ENCODE measurements around the gene RBCK1. TPM values are rescaled to one million over a fixed set of nuclear protein-coding genes. Genes with fewer than 3 reads are reported as not detected.

RBCK1 gene
- total RNA-seq, 4 donors from 2014 or later: 57.9 to 86.3 (median 64.6) TPM

DNA sequence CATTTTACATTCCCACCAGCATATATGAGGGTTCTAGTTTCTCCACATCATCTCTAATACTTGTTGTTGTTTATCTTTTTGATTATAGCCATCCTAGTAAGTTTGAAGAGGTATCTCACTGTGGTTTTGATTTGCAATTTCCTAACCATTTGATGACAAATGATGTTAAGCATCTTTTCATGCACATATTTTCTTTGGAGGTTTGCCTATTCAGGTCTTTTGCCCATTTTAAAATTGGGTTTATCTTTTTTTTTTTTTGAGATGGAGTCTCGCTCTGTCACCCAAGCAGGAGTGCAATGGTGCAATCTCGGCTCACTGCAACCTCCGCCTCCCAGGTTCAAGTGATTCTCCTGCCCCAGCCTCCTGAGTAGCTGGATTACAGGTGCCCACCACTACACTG is 4.0 kb downstream of the RBCK1 start:
- Histone ChIP-seq H3K27me3 (no peaks in the 10 kb centered on the region), H3K27ac (no peak overlapping the region), H3K4me3 (no peak overlapping the region), H3K9me3 (no peaks in the 10 kb centered on the region), H3K4me1 (peaks cover 0 to 7% of the 10 kb centered on the region in 2 donors), H3K36me3 (no peaks in the 10 kb centered on the region)
- no peak for DNase-seq
- intact Hi-C loops (cut with DNase I; ENCODE audit: low total_unique reads): no loop called here
- no peak for TF ChIP-seq POLR2A (IDR thresholded peaks at IDR 0.05)
- no peak for TF ChIP-seq CTCF (IDR thresholded peaks at IDR 0.05)

GRCh38 chr20:414161-414560 is 6.1 kb downstream of the RBCK1 start:
- H3K9me3 ChIP-seq: no peaks in the 10 kb centered on the region
- H3K36me3 ChIP-seq: no peaks in the 10 kb centered on the region
- H3K27ac ChIP-seq: no peak overlapping the region
- TF ChIP-seq CTCF (IDR thresholded peaks at IDR 0.05) (no peak), POLR2A (IDR thresholded peaks at IDR 0.05) (no peak)
- H3K4me1 ChIP-seq: peaks cover 0 to 1% of the 10 kb centered on the region in 2 donors
- H3K4me3 ChIP-seq: no peak overlapping the region
- intact Hi-C loops (cut with DNase I; ENCODE audit: low total_unique reads): no loop called here
- no peaks in the 10 kb centered on the region for H3K27me3 ChIP-seq
- no peak for DNase-seq

GRCh38 chr20:415820-416322 is 7.8 kb downstream of the RBCK1 start:
- no peaks in the 10 kb centered on the region for H3K36me3 ChIP-seq
- no peaks in the 10 kb centered on the region for H3K27me3 ChIP-seq
- DNase-seq: no peak
- no peaks in the 10 kb centered on the region for H3K4me1 ChIP-seq
- TF ChIP-seq POLR2A (IDR thresholded peaks at IDR 0.05) (no peak), CTCF (IDR thresholded peaks at IDR 0.05) (no peak)
- H3K27ac ChIP-seq: no peak overlapping the region
- intact Hi-C loops (cut with DNase I; ENCODE audit: low total_unique reads): no loop called here
- no peaks in the 10 kb centered on the region for H3K9me3 ChIP-seq
- no peak overlapping the region for H3K4me3 ChIP-seq

GRCh38 chr20:416950-417800 is 9.1 kb downstream of the RBCK1 start:
- TF ChIP-seq POLR2A (IDR thresholded peaks at IDR 0.05) (no peak), CTCF (IDR thresholded peaks at IDR 0.05) (no peak)
- DNase-seq: no peak
- intact Hi-C loops (cut with DNase I; ENCODE audit: low total_unique reads): no loop called here

DNA sequence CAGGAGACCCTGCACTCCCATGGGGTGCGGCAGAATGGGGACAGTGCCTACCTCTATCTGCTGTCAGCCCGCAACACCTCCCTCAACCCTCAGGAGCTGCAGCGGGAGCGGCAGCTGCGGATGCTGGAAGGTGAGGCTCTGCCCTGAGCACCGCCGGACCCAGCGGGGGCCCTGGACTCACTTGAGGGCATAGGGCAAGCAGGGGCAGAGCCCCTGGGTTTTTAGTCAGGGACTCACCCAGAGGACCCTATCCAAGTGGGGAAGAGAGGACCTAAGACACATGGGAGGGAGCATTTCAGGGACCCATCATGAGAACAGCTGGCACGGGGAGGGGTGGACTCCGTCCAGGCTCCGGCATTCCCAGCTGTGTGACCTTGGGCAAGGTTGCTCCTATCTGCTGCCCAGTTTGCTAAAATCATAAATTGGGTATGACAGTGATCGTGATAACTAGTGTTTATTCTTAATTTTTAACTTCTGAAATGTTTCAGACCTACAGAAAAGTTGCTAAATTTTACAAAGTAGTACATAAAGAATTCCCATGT is 9.8 kb downstream of the RBCK1 start:
- intact Hi-C loops (cut with DNase I; ENCODE audit: low total_unique reads): no loop called here
- no peak overlapping the region for H3K27ac ChIP-seq
- H3K4me1 ChIP-seq: no peaks in the 10 kb centered on the region
- H3K9me3 ChIP-seq: no peaks in the 10 kb centered on the region
- no peaks in the 10 kb centered on the region for H3K36me3 ChIP-seq
- no peak for DNase-seq
- no peak for TF ChIP-seq CTCF (IDR thresholded peaks at IDR 0.05)
- no peak for TF ChIP-seq POLR2A (IDR thresholded peaks at IDR 0.05)
- no peaks in the 10 kb centered on the region for H3K27me3 ChIP-seq
- no peak overlapping the region for H3K4me3 ChIP-seq

More at GRCh38 chr20:416950-417800, 9.1 kb downstream of the RBCK1 start:
- no peak overlapping the region for H3K27ac ChIP-seq
- H3K27me3 ChIP-seq: no peaks in the 10 kb centered on the region
- no peaks in the 10 kb centered on the region for H3K9me3 ChIP-seq
- no peak overlapping the region for H3K4me3 ChIP-seq
- H3K4me1 ChIP-seq: no peaks in the 10 kb centered on the region
- no peaks in the 10 kb centered on the region for H3K36me3 ChIP-seq
